Vagina (tissue), 2 donors: ENCODE data around the gene ZNF688.

Experiments used
- POLR2A ChIP-seq, 2 donors: fragments of 450-650 bp; IDR thresholded peaks; one replicate each; pipeline ENCODE4 v1.6.1; 2017; ENCODE audit warnings: antibody characterized with exemption in 2 of 2, mild to moderate bottlenecking in 2 of 2, moderate library complexity in 2 of 2
- POLR2AphosphoS5 ChIP-seq, 2 donors: sonication (generic); formaldehyde crosslinking; IDR thresholded peaks; one replicate each; pipeline ENCODE4 v1.9.0; 2017; ENCODE audit warnings: antibody characterized with exemption in 2 of 2, mild to moderate bottlenecking in 2 of 2, low read depth in 1 of 2; ENCODE audit not compliant: insufficient read depth in 1 of 2
- TF ChIP-seq, protein P1 (sequence below), 3 experiments: fragments of 450-650 bp in 2 of 3; fragments of 200-600 bp in 1 of 3; sonication (generic) in 1 of 3; IDR thresholded peaks; one replicate each; pipeline ENCODE4 v1.5.1; 2017 to 2019; ENCODE audit warnings: antibody characterized with exemption in 3 of 3, mild to moderate bottlenecking in 2 of 3, moderate library complexity in 2 of 3

DNA sequence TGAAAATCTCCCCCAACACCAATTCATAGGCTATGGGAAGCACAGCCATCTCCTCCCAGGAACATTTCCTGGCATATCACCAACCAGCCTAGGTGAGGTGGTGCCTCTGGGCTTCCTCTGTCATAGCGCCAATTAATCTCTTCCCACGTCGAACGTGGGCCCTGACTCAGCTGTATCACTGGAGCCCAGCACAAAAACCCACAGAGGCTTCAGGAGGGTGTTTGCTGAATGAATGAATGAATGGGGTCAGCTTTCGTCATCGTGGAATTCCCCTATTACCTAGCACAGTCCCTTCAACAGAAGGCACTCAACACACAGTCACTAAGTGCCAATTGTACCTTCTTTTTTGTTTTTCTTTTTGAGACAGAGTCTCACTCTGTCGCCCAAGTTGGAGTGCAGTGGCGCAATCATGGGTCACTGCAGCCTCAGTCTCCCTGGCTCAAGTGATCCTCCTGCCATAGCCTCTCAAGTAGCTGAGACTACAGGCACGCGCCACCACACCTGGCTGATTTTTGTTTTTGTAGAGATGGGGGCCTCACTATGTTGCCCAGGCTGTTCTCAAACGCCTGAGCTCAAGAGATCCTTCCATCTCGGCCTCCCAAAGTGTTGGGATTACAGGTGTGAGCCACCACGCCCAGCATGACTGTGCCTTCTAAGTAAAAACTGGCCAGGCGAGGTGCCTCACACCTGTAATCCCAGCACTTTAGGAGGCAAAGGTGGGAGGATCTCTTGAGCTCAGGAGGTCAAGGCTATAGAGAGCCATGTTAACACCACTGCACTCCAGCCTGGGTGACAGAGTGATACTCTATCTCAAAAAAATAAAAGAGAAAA is 4.1 kb downstream of the ZNF688 start:
- no peak for TF ChIP-seq POLR2AphosphoS5 (IDR thresholded peaks at IDR 0.05; ENCODE audit: insufficient read depth in 1 of 2, low read depth in 1 of 2)
- TF ChIP-seq, protein P1, sequence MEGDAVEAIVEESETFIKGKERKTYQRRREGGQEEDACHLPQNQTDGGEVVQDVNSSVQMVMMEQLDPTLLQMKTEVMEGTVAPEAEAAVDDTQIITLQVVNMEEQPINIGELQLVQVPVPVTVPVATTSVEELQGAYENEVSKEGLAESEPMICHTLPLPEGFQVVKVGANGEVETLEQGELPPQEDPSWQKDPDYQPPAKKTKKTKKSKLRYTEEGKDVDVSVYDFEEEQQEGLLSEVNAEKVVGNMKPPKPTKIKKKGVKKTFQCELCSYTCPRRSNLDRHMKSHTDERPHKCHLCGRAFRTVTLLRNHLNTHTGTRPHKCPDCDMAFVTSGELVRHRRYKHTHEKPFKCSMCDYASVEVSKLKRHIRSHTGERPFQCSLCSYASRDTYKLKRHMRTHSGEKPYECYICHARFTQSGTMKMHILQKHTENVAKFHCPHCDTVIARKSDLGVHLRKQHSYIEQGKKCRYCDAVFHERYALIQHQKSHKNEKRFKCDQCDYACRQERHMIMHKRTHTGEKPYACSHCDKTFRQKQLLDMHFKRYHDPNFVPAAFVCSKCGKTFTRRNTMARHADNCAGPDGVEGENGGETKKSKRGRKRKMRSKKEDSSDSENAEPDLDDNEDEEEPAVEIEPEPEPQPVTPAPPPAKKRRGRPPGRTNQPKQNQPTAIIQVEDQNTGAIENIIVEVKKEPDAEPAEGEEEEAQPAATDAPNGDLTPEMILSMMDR (IDR thresholded peaks at IDR 0.05), result no peak
- no peak for TF ChIP-seq POLR2A (IDR thresholded peaks at IDR 0.05)
